Hepatocyte (in vitro differentiated cells): ENCODE measurements around the gene CMTM8. TPM values are rescaled to one million over a fixed set of nuclear protein-coding genes. Genes with fewer than 3 reads are reported as not detected.

Experiments used
- DNase-seq: peaks from one replicate; pipeline ENCODE4 v3.0.0-alpha.2; 2016; ENCODE audit warnings: low spot score
- H2AFZ ChIP-seq: fragments of 200-600 bp; sonication (generic); 2 replicates; pipeline ENCODE4 v1.6.0; 2016; ENCODE audit warnings: antibody characterized with exemption, mild to moderate bottlenecking
- H3K27ac ChIP-seq: fragments of 200-600 bp; sonication (generic); 2 replicates; pipeline ENCODE4 v1.5.1; 2016; ENCODE audit warnings: mild to moderate bottlenecking
- H3K27me3 ChIP-seq: fragments of 200-600 bp; sonication (generic); 2 replicates; pipeline ENCODE4 v1.6.1; 2016
- H3K36me3 ChIP-seq: fragments of 200-600 bp; sonication (generic); replicated peaks from 2 replicates; pipeline ENCODE4 v1.5.1; 2016; ENCODE audit warnings: low read depth; ENCODE audit not compliant: insufficient read depth
- H3K4me1 ChIP-seq: fragments of 200-600 bp; sonication (generic); 2 replicates; pipeline ENCODE4 v1.5.1; 2016; ENCODE audit warnings: mild to moderate bottlenecking, moderate library complexity; ENCODE audit not compliant: insufficient read depth
- H3K4me2 ChIP-seq: fragments of 200-600 bp; sonication (generic); 2 replicates; pipeline ENCODE4 v1.6.0; 2016
- H3K4me3 ChIP-seq: fragments of 200-600 bp; sonication (generic); 2 replicates; pipeline ENCODE4 v1.5.1; 2016; ENCODE audit warnings: mild to moderate bottlenecking
- H3K79me2 ChIP-seq: fragments of 200-600 bp; sonication (generic); 2 replicates; pipeline ENCODE4 v1.6.0; 2017; ENCODE audit warnings: mild to moderate bottlenecking
- H3K9me2 ChIP-seq: fragments of 200-600 bp; sonication (generic); replicated peaks from 2 replicates; pipeline ENCODE4 v1.6.0; 2017; ENCODE audit warnings: mild to moderate bottlenecking; ENCODE audit not compliant: insufficient read depth
- H3K9me3 ChIP-seq: fragments of 200-600 bp; sonication (generic); 2 replicates; pipeline ENCODE4 v1.5.1; 2016; ENCODE audit warnings: low read depth, mild to moderate bottlenecking
- H4K20me1 ChIP-seq: fragments of 200-600 bp; sonication (generic); 2 replicates; pipeline ENCODE4 v1.6.0; 2016; ENCODE audit warnings: mild to moderate bottlenecking; ENCODE audit not compliant: insufficient read depth, poor library complexity, severe bottlenecking
- CTCF ChIP-seq: fragments of 200-600 bp; sonication (generic); IDR thresholded peaks from 2 replicates; pipeline ENCODE4 v1.5.1; 2016; ENCODE audit warnings: antibody characterized with exemption, mild to moderate bottlenecking; ENCODE audit not compliant: poor library complexity
- EZH2 ChIP-seq: fragments of 200-600 bp; sonication (generic); IDR thresholded peaks from 2 replicates; pipeline ENCODE4 v1.6.1; 2016; ENCODE audit warnings: antibody characterized with exemption, mild to moderate bottlenecking, borderline replicate concordance
- EZH2phosphoT487 ChIP-seq: fragments of 200-600 bp; sonication (generic); IDR thresholded peaks from one replicate; pipeline ENCODE4 v1.6.1; 2018; ENCODE audit warnings: antibody characterized with exemption, mild to moderate bottlenecking, low read depth, moderate library complexity; ENCODE audit not compliant: unreplicated experiment, severe bottlenecking
- WGBS: methylation state at CpG from one replicate; pipeline ENCODE4 v1.1.6; 2016; ENCODE audit warnings: low lambda C conversion rate; ENCODE audit errors: missing lambda C conversion rate; 5-methylcytosine and 5-hydroxymethylcytosine counted together
- polyA plus RNA-seq: library from polyadenylated mRNA; unstranded; fragments of >200 nt; fragmentation: Nextera tagmentation; extraction: Ambion mirVana; gene quantifications from 2 replicates; pipeline ENCODE4 v1.2.1, GENCODE V29; 2016
- total RNA-seq: library from RNA; depleted of rRNA; stranded (reverse); fragments of >200 nt; gene quantifications from 2 replicates; pipeline ENCODE4 v1.2.3, GENCODE V29; 2014

CMTM8 gene
- total and polyA plus RNA-seq, 2 experiments from 2014 or later: 20.7 to 34.1 TPM

- Histone ChIP-seq H3K4me2 (no peak overlapping the region), H2AFZ (no peak overlapping the region), H3K4me1 (no peaks in the 10 kb centered on the region), H3K79me2 (no peaks in the 10 kb centered on the region), H3K36me3 (no peaks in the 10 kb centered on the region), H3K27ac (no peak overlapping the region), H3K4me3 (no peak overlapping the region), H4K20me1 (no peaks in the 10 kb centered on the region), H3K27me3 (no peaks in the 10 kb centered on the region), H3K9me3 (no peaks in the 10 kb centered on the region), H3K9me2 (no peaks in the 10 kb centered on the region)
- TF ChIP-seq EZH2phosphoT487 (no peak), CTCF (no peak), EZH2 (no peak)
- WGBS: 100% methylated on average over 1 of the region's 1 CpG
- DNase-seq: no peak
Measured at GRCh38 chr3:32202496-32202895, 36.0 kb upstream of the CMTM8 start.

GRCh38 chr3:32203854-32204253 lies 34.6 kb upstream of the CMTM8 start:
- Histone ChIP-seq H3K79me2 (no peaks in the 10 kb centered on the region), H3K4me2 (no peak overlapping the region)
- no peak for TF ChIP-seq EZH2phosphoT487
- no peak for TF ChIP-seq CTCF
- TF ChIP-seq EZH2: no peak

GRCh38 chr3:32208447-32208846 lies 30.0 kb upstream of the CMTM8 start:
- no peaks in the 10 kb centered on the region for H3K9me2 ChIP-seq
- no peaks in the 10 kb centered on the region for H4K20me1 ChIP-seq
- WGBS: 96% methylated on average over 4 of the region's 4 CpGs
- no peak for TF ChIP-seq CTCF
- TF ChIP-seq EZH2: no peak
- TF ChIP-seq EZH2phosphoT487: no peak
- no peak overlapping the region for H3K27ac ChIP-seq
- no peak for DNase-seq
- no peaks in the 10 kb centered on the region for H3K27me3 ChIP-seq
- no peak overlapping the region for H3K4me3 ChIP-seq
- H3K4me1 ChIP-seq: no peaks in the 10 kb centered on the region
- H2AFZ ChIP-seq: no peak overlapping the region
- H3K36me3 ChIP-seq: no peaks in the 10 kb centered on the region
- H3K79me2 ChIP-seq: no peaks in the 10 kb centered on the region
- H3K4me2 ChIP-seq: no peak overlapping the region
- H3K9me3 ChIP-seq: no peaks in the 10 kb centered on the region

More at GRCh38 chr3:32203854-32204253, 34.6 kb upstream of the CMTM8 start:
- Histone ChIP-seq H4K20me1 (no peaks in the 10 kb centered on the region), H2AFZ (no peak overlapping the region), H3K9me2 (no peaks in the 10 kb centered on the region), H3K27me3 (no peaks in the 10 kb centered on the region), H3K27ac (no peak overlapping the region), H3K4me3 (no peak overlapping the region), H3K36me3 (no peaks in the 10 kb centered on the region), H3K9me3 (no peaks in the 10 kb centered on the region), H3K4me1 (no peaks in the 10 kb centered on the region)
- DNase-seq: peak; percentile 20

GRCh38 chr3:32215185-32215584 lies 23.3 kb upstream of the CMTM8 start:
- 74% methylated on average over 2 of the region's 2 CpGs for WGBS
- Histone ChIP-seq H3K4me2 (peak overlapping the region; percentile 61), H3K9me3 (no peaks in the 10 kb centered on the region), H4K20me1 (no peaks in the 10 kb centered on the region), H3K36me3 (no peaks in the 10 kb centered on the region), H3K27ac (peak overlapping the region; percentile 76), H3K79me2 (no peaks in the 10 kb centered on the region), H2AFZ (peak overlapping the region; percentile 15), H3K9me2 (no peaks in the 10 kb centered on the region), H3K4me1 (peaks cover 16% of the 10 kb centered on the region), H3K4me3 (no peak overlapping the region), H3K27me3 (no peaks in the 10 kb centered on the region)
- TF ChIP-seq EZH2phosphoT487 (no peak), CTCF (no peak), EZH2 (no peak)
- DNase-seq: no peak
